ENCODE results near the gene IREB2.

- TF ChIP-seq CTCF (IDR thresholded peaks at IDR 0.05) (no peak), POLR2A (IDR thresholded peaks at IDR 0.05) (no peak)
These were observed 41.7 kb upstream of the IREB2 start for GRCh38 chr15:78396186-78396814.

All from adrenal gland (tissue), 5 donors.